KMS-11 (cell line): ENCODE results near the gene GIGYF2.

Experiments used
- H2AFZ ChIP-seq: fragments of 200-600 bp; sonication (generic); 2 replicates; pipeline ENCODE4 v1.6.1; 2016; ENCODE audit warnings: antibody characterized with exemption, mixed run types, low read depth
- H3K27ac ChIP-seq: fragments of 200-600 bp; sonication (generic); 2 replicates; pipeline ENCODE4 v1.6.1; 2016; ENCODE audit warnings: mild to moderate bottlenecking, mixed run types
- H3K27me3 ChIP-seq: fragments of 200-600 bp; sonication (generic); 2 replicates; pipeline ENCODE4 v1.6.1; 2017; ENCODE audit warnings: mild to moderate bottlenecking, low read depth, mixed run types, moderate library complexity; ENCODE audit not compliant: insufficient read depth
- H3K36me3 ChIP-seq: fragments of 200-600 bp; sonication (generic); 2 replicates; pipeline ENCODE4 v1.6.1; 2017; ENCODE audit warnings: mild to moderate bottlenecking, mixed run types; ENCODE audit not compliant: insufficient read depth
- H3K4me1 ChIP-seq: fragments of 200-600 bp; sonication (generic); 2 replicates; pipeline ENCODE4 v1.6.1; 2016; ENCODE audit warnings: mild to moderate bottlenecking, low read depth, mixed run types; ENCODE audit not compliant: poor library complexity, severe bottlenecking
- H3K4me2 ChIP-seq: fragments of 200-600 bp; sonication (generic); 2 replicates; pipeline ENCODE4 v1.7.0; 2016; ENCODE audit warnings: mild to moderate bottlenecking, mixed run types
- H3K4me3 ChIP-seq: fragments of 200-600 bp; sonication (generic); IDR thresholded peaks from 2 replicates; pipeline ENCODE4 v1.6.1; 2017; ENCODE audit warnings: low read depth, low read length, mixed read lengths; ENCODE audit not compliant: insufficient read depth
- H3K79me2 ChIP-seq: fragments of 200-600 bp; sonication (generic); 2 replicates; pipeline ENCODE4 v1.6.1; 2016; ENCODE audit warnings: low read depth, mixed run types; ENCODE audit not compliant: insufficient read depth
- H3K9ac ChIP-seq: fragments of 200-600 bp; sonication (generic); 2 replicates; pipeline ENCODE4 v1.6.1; 2016; ENCODE audit warnings: mild to moderate bottlenecking, mixed run types
- H4K20me1 ChIP-seq: fragments of 200-600 bp; sonication (generic); 2 replicates; pipeline ENCODE4 v1.6.1; 2016; ENCODE audit warnings: mild to moderate bottlenecking, mixed run types; ENCODE audit not compliant: insufficient read depth
- CTCF ChIP-seq: fragments of 200-600 bp; sonication (generic); conservative IDR thresholded peaks from 2 replicates; pipeline ENCODE4 v1.6.1; 2017; ENCODE audit warnings: low read depth, mild to moderate bottlenecking, antibody characterized with exemption, low read length, moderate library complexity, mixed read lengths

Gene GIGYF2

DNA sequence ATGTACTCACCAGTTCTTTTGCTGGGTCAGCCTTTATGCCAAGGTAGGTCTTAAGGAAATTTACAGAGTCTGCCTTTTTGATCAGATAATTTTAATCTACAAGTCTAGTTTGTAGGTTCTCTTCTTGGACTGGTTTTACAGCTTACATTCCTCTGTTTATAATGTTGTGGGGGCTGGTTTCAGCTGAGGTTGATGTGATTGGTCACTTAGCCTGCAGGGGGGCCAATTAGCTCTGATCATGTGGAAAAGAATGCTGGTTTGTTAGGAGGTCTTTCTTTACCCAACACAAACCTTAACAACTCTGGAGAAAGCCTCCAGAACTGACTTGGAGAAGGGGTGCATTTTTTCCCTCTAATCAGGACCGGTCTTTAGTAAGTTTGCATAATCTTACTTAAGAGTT is 79.3 kb downstream of the GIGYF2 start, which contains the start of gene KCNJ13:
TSS of gene KCNJ13 (minus strand) at position 131 of the 400 bp plus-strand sequence. CDS start 5,203 bp downstream, outside the sequence.
- no peaks in the 10 kb centered on the region for H3K79me2 ChIP-seq
- H3K9ac ChIP-seq = no peak within 1 kb of the TSS
- H3K27ac ChIP-seq = no peak within 1 kb of the TSS

DNA sequence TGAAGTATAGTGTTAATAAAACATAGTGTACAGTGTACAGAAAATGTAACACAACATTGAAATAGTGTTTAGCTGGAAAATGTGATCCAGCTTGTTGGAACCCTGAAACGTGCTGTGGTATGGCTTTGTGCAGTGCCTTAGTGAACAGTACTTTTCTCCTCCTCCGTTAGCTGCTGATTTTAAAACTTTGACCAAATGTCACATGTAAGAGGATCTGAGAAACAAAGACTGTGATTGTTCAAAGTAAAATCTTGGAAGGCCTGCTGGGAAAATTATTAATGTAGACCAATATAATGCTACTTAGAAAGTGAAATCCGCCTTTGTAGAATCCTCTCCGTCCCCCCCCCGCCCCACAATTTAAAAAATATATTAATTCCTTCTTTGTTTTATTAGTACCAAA is 80.1 kb downstream of the GIGYF2 start:
- H3K36me3 ChIP-seq = no peaks in the 10 kb centered on the region
- no peaks in the 10 kb centered on the region for H3K79me2 ChIP-seq
- H3K27me3 ChIP-seq = no peaks in the 10 kb centered on the region
- no peak overlapping the region for H3K4me3 ChIP-seq
- no peak overlapping the region for H3K4me2 ChIP-seq
- 0 out of 2 replicates have a peak, but pooled peaks cover 3% of the 10 kb centered on the region for H4K20me1 ChIP-seq
- no peak for TF ChIP-seq CTCF
- peaks cover 33% of the 10 kb centered on the region for H3K4me1 ChIP-seq
- H2AFZ ChIP-seq = no peak overlapping the region
- H3K9ac ChIP-seq = no peak overlapping the region
- no peak overlapping the region for H3K27ac ChIP-seq

More for the DNA sequence above, 79.3 kb downstream of the GIGYF2 start, which contains the start of gene KCNJ13:
- no peak within 1 kb of the TSS for H3K4me2 ChIP-seq
- no peak within 1 kb of the TSS for H2AFZ ChIP-seq
- H3K27me3 ChIP-seq = no peaks in the 10 kb centered on the region
- peaks cover 30% of the 10 kb centered on the region for H3K4me1 ChIP-seq
- H4K20me1 ChIP-seq = 0 out of 2 replicates have a peak, but pooled peaks cover 3% of the 10 kb centered on the region
- no peaks in the 10 kb centered on the region for H3K36me3 ChIP-seq
- H3K4me3 ChIP-seq = no peak within 1 kb of the TSS
- no peak for TF ChIP-seq CTCF

GRCh38 chr2:232779465-232779864 is 82.3 kb downstream of the GIGYF2 start:
- TF ChIP-seq CTCF = no peak
- H3K4me1 ChIP-seq = peaks cover 41% of the 10 kb centered on the region
- no peak overlapping the region for H2AFZ ChIP-seq
- no peaks in the 10 kb centered on the region for H3K79me2 ChIP-seq
- H3K9ac ChIP-seq = no peak overlapping the region
- H3K36me3 ChIP-seq = no peaks in the 10 kb centered on the region
- no peak overlapping the region; the same call in 1 of the 2 replicates for H3K27ac ChIP-seq
- 0 out of 2 replicates have a peak, but pooled peaks cover 3% of the 10 kb centered on the region for H4K20me1 ChIP-seq
- H3K4me2 ChIP-seq = no peak overlapping the region
- H3K27me3 ChIP-seq = no peaks in the 10 kb centered on the region
- H3K4me3 ChIP-seq = no peak overlapping the region

GRCh38 chr2:232779934-232780333 is 82.8 kb downstream of the GIGYF2 start:
- H3K27ac ChIP-seq = no peak overlapping the region; the same call in 1 of the 2 replicates
- no peaks in the 10 kb centered on the region for H3K36me3 ChIP-seq
- no peak overlapping the region for H2AFZ ChIP-seq
- no peak overlapping the region for H3K9ac ChIP-seq
- peaks cover 41% of the 10 kb centered on the region for H3K4me1 ChIP-seq
- no peak overlapping the region for H3K4me3 ChIP-seq
- no peaks in the 10 kb centered on the region for H3K27me3 ChIP-seq
- no peak overlapping the region for H3K4me2 ChIP-seq
- H3K79me2 ChIP-seq = no peaks in the 10 kb centered on the region
- no peak for TF ChIP-seq CTCF
- 0 out of 2 replicates have a peak, but pooled peaks cover 3% of the 10 kb centered on the region for H4K20me1 ChIP-seq
